G401 (cell line): ENCODE measurements around the gene KCNMA1. TPM values are rescaled to one million over a fixed set of nuclear protein-coding genes. Genes with fewer than 3 reads are reported as not detected.

ENCODE experiments used
- DNase-seq: peaks from one replicate; pipeline ENCODE4 v3.0.0-alpha.2; 2015; ENCODE audit warnings: low spot score
- in situ Hi-C: cut with HindIII; loops from 2 replicates; pipeline ENCODE4 v1.10.0; 2016; ENCODE audit warnings: low sequenced_read_pairs, mixed read lengths
- total RNA-seq: library from RNA; depleted of rRNA; stranded (reverse); fragments of >200 nt; shearing (Covaris generic); gene quantifications from 2 replicates; pipeline ENCODE4 v1.2.3, GENCODE V29; 2014

KCNMA1 gene
- total RNA-seq, 1 experiment from 2014 or later, result 0.81 TPM

DNA sequence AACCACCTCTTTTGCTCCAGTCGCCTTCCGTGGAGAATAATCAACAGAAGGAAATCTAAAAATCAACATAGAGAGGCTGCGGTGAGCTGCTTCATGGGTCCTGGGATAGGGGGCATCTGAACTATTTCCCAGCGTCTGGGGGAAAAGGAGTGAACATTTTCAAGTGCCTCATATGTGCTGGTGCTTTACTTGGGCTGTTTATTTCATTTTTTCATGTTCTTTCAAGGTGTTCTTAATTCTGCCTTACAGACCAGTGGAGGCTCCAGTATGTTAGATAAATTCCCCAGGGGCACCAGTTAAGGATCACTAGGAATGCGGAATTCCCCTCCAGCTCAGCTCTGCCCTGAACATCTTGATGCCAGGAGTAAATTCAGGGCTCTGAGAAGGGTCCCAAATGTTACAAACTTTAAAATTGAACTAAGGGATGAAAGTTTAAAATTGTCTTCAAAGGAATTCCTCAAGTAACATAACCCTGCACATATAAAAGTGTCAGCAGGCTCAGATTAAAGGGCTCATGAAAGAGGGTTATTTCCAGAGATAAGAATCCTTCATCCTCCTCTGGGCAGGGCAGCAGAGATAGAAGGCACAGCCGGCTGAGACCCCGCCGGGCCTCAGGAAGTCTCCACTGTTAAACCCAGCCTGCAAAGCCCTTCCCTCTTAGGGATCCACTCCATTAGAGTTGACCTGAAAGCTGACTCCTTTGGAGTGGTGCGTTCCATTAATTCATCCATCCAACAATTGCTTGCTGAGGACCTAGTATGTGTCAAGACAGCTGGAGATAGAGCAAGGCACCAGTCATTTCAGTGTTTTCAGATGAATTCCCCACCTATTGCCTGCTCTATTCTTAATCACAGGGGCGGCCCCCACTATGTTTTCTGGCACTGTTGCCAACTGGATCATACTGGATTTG, 345.8 kb downstream of the KCNMA1 start:
- in situ Hi-C loops, result no loop called here
- DNase-seq, result no peak

DNA sequence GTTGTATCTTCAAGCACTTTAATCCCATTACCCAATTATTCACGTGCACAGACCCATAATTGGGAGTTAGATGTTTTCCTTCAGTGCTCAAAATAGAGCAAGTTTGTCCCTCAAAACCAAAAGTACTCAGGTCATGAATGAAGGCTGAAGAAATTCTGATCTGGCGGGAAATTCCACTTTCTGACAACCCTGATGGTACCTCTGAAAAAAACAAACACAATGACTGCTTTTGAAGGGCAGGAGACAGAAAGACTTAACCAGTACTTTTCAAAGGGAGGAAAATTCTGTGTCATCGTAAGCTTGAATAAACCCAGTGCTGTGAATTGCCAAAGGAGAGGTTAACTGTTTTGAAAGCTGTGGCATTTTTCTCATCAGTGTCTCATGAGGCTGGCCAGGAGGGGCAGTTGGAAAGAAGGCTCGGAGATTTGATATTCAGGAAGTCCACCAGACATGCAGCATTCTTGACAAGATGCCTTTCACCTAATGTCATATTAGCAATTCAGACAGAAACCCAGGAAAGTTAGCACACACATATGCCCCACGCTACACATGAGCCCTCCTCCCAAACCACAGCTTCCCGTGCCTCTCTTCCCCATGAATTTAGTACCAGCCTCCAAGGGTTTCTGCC, 347.0 kb downstream of the KCNMA1 start:
- in situ Hi-C loops, result no loop called here
- no peak for DNase-seq

DNA sequence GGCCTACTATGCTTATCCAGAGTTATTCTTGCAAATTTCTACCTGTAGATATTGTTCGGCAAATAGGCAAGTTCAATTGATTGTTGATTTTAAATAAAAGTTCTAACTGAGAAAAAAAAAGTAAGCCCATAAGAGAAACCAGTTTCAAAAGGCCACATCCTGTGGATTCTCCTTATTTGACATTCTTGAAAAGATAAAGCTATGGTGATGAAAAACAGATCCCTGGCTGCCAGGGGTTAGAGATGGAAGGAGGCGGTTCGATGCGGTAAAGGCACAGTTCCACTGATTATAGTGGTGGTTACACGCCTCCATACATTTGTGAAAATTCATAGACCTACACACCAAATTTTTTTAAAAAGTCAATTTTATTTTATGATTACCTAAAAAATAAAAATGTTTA, 347.8 kb downstream of the KCNMA1 start:
- DNase-seq, result no peak
- in situ Hi-C loops, result no loop called here

DNA sequence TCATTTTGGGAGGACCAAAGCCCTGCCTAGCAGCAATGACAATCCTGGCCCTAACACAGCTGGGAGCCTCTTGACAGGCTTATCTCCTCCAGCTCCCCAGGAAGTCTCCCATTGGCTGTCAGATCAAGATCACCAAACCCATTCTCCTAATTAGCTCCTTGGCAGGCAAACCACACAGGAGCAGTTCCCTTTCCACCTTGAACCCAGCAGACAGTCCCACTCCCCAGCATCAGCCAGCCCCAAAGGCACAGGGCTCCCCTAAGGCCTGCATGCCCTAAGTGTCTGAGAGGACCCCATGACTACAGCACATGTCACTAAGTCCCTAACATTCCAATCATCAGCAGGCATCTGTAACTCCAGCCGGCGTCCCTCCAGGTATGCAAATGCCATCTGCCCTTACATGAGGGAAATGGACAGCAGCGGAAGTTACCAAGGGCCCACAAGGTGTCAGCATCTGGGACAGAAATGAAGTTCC, 348.5 kb downstream of the KCNMA1 start:
- no peak for DNase-seq
- in situ Hi-C loops, result no loop called here

DNA sequence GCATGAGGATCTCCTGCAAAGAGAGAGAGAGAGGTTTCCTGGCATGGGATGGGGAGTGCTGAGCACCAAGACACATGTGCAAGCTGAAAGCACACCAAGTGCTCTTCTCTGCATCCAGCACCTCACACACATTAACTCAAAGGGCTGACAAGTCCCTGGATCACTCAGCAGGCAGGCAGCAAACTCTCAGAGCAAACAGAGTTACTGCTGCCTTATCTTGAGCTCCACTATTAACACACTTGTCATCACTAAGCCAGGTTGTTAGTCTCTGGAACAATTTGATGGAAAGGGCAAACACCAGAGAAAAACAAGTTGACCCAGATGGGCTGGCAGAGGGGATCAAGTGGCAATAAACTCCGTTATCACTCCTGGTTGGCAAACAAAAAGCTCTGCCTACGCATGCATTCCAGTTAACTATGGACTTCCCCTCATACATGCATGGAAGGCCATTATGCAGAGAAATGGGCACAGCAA, 349.9 kb downstream of the KCNMA1 start:
- no peak for DNase-seq
- in situ Hi-C loops, result no loop called here

DNA sequence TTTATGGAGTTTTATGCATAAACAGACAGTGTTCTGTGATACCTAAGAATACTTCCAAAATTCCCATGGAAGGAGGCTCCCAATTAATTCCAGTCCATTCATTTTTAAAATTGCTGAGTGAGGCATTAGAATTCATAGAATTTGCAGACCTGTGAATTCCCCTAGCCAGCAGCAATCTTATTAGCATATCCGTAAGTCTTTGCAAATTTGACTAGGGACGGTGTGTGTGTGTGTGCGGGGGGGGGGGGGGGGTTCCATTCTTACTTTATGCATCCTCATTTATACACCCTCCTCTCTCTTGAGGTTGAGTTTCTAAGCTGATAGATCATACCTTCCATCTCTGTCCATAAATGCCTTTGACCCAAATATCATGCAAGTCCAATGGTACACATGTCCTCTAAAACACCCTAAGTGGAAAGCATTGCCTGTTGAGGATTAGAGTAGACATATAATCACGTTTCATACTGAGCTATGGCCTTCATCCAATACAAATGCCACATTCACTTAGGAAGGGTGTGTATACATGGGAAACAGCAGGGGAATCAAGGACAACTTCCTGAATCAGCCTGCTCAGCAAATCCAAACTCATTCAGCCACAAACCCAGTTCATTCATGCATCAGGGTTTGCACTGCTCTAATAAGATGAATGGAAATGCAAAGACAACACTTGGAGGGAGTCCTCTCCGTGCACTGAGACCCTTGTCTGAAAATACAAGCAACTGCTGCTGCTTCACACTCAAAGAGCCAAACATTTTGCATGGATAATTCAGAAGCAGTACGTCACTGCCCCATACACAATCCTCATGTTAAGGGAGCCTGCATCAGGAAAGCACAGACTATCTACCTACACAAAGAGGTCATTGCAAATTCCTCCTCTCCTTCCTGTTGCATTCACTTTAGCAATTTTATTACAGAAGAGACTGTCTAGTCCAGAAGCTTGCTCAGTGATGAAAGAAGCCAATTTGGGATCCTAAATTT, 350.8 kb downstream of the KCNMA1 start:
- DNase-seq, result no peak
- in situ Hi-C loops, result no loop called here

DNA sequence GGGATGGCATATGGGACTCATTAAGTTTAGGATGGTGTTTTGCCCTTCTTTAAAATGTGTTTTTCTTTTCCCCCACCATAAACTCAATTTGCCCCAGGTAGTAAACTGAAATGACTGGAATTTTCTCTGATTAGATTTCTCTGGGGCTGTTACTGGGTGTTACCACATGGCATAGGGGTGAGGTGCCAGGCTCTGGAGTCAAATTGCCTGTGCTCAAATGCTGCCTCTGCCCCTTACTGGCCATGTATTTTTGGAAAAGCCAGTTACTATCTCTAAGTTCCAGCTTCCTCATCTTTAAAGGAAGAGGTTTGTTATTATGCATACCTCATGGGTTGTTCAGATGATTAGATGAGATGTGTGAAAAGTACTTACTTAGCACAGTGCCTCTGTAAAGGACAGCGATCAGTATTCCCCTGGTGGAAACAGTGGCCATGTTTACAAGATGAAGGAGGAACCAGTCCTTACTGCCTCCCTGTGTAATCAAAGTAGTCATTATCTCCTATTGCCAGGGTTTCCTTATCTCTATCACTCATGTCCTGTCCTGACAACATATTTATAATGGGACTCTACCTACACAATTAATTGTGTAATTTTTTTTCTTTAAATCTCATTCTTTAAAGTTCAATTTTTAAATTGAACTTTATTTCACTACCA, 352.0 kb downstream of the KCNMA1 start:
- DNase-seq, result no peak
- in situ Hi-C loops, result no loop called here

DNA sequence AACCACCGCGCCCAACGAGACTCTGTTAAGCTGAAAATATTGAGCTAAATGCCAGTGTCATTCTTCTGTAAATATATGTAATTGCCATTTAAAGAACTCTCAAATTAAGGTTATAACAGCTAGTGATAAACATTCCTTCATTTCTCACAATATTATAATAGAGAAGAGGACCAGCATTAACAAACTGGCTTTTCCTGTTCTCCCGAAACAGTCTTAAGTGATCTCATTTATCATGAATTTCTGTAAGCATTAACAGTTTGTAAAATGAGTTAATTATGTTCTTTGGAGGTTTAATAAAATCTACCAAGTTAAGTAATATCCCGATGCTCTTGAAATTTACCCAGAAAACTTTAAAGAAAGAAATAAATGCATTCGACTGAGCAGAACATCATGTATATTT, 352.8 kb downstream of the KCNMA1 start:
- in situ Hi-C loops, result no loop called here
- no peak for DNase-seq

DNA sequence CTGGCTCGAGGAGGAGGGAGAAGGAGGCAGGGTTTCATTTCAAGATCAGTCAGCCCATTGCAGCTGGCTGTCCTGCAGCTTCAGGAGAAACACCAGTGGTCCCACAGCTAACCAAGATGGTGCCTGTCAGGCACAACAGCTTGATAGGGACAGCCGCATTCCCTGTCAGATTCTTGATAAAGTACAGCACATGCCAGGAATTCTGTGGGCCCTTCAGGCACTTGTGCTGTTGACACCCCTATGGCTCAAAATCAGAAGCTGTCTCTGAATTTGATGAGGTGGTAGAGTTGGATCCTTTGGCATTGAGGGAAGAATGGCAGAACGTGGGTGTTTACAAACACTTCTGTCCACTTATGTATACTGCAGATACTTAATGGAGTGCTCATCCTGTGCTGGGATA, 354.3 kb downstream of the KCNMA1 start:
- in situ Hi-C loops, result no loop called here

DNA sequence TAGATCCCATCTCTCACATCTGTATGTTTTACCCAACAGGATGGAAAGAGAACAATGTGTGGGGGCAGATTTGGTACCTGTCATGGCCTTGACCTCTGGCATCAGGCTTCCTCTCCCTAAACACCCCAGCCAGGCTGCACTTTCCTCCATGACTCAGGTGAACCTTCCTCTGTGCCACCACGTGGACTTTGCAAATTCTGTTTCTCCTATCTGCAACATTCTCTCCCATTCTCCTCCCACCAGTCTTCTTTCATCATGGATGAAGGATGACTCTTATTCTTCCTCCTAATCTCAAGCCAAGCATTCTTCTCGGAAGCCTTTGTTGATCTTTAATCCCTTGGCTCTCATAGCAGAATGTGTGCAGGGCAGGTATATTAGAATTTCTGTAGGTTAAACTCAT, 355.4 kb downstream of the KCNMA1 start:
- in situ Hi-C loops, result no loop called here
- DNase-seq, result no peak

More for the DNA sequence above, 354.3 kb downstream of the KCNMA1 start:
- no peak for DNase-seq

DNA sequence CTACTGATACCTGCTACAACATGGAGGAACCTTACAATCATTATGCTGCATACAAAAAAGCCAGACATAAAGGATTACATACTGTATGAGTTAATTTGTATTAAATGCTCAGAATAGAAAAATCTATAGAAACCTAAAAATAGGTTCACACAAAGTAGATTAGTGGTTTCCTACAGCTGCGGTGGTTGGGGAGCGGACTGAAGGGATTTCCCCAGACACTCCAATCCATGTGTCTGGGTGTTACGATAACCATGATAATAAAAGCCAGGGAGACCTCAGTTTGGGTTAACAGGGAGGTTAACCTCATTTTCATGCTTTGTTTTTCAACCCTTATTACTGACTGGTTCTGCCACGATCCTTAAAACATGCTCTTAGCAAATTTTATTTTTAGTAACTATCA, 355.9 kb downstream of the KCNMA1 start:
- in situ Hi-C loops, result no loop called here
- DNase-seq, result no peak

DNA sequence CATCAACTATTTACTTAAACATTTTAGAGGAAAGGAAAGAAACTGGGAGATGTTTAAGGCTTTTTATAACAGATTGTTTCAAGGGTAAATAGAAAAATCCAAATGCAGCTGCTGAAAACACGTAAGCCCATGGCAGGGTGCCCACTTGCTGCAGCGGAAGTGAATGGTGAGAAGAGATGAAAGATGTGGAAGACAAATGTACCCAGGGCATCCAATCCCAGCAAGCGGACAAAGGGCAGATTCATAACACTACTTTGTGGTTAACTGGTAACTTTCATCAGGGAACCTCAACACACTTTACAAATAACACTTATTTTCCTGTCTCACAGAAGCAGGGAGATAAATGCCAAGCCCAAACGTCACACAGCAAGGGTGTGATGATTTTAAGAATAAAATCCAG, 358.4 kb downstream of the KCNMA1 start:
- in situ Hi-C loops, result no loop called here
- no peak for DNase-seq

DNA sequence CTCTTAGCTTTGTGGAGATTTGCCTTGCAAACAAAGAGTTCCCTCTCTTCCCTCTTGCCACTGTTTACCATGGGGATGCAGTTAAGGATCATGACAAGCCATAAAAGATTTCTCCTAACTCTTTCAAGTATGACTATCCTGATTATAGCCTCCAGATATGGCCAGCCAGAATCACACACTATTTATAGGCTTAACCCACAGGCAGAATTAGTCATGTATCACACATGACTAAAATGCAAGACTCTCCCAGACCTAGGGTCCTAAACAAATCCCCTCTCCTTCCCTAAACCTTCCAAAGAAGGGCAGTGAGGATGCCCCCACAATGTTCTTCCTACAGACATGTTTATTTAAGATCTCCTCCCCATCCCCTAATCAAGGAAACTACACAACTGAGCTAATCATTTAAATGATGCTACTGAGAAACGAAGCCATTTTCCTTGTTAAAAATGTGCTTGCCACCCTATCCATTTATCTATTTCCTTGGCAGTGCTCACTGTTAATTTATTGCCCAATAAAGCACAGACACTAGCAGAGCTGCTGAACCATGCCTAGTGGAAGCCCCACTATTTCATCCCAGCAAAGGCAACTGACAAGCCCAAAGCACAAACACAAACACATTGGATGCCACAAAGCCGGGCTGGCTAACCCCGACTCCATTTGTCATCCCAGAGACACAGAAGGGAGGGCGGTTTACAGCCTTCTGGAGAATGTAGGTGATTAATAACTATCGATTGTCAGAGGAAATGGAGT, 363.4 kb downstream of the KCNMA1 start:
- in situ Hi-C loops, result no loop called here
- no peak for DNase-seq

DNA sequence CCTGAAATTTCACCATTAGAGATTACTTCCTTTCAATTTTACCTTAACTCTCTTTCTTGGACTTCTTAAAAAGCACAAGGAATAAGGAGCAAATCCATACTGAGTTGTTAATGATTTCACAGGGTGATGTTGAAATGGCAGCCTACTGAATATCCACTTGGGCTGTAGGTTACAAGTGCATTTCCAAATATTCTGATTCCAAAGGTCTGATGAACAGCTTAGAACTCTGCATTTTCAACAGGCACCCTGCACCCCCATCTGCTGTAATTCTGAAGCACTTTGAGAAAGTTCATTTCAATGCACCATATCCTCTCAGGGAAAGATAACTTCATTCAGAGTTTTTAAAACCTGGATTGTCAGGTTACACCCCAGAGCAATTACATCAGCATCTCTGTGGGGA, 368.4 kb downstream of the KCNMA1 start:
- in situ Hi-C loops, result no loop called here
- DNase-seq, result no peak

DNA sequence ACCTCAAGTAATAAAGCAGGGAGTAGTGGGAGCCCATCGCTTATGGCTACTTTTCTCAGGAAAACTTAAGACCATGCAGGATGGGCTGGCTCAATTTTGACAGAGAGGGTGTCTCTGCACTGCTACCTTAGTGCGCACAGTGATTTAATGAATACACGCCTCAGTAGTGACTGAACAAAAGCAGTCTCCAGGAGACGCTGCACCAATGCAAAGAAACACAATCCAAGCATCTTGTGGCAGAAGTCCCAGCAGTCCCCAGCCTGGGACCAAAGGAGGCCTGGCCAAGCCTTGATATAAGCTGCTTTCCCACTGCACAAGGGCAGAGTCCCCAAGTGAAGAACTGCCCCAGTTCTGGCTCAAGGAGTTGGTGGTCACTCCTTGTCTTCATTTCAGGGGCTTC, 368.9 kb downstream of the KCNMA1 start:
- in situ Hi-C loops, result no loop called here
- DNase-seq, result no peak

DNA sequence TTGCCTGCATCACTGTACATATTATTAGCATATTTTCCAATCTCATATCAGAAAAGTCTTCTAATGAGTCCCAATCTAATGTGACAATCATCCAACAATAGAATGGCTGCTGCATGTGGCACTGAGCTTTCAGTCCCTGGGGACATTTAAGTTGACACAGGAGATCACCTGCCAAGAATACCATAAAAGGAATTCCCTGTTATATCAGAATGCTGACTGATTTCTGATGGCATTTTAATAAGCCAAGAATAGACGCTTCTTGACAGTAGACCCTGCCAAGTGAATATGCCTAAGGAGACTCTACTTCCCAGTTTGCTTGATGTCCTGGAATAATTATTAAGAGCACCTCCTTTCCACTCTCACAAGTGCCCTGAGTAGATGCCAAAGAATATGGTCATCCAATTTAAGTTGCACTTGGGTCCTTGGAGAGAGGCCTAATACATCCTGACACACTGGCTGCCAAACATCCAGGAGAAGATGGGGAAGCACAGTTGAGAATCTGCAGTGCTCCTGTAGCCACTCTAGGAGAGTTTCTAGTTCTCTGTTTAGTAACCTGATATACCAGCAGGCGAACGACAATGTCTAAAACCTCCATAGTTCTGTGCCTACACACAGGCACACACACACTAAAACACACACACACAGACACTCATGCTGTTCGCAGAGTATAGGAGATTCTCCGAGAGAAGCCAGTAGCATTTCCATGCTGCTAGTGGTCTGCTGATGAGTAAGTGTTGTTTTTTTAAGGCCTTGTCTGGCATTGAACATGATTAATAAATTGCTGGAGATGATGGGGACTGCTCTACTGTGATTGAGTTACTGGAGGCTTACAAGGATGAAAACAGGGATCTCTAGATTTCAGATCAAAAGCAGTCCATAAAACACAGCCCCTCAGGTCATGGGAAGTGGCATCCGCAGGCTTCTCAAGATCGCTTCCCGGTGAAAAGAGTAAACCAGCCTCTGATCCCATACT, 369.6 kb downstream of the KCNMA1 start:
- in situ Hi-C loops, result no loop called here
- no peak for DNase-seq

DNA sequence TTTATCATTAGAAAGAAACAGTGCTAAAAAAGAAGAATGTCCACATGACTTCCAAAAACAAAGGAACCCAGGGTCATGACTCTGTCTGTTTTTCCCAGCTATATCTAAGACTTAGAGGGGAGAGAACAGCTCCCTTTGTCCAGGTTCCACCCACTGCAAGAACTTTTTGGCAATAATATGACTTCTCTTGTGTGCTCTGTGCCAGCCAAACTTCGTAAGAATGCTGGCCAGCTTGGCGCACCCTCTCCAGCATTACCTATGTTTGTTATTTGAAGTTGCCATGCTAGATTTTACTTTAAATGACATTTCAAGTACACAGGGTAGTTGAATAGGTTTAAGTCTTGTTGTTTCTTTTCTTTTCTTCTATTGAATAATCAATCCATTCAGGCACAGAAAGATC, 371.4 kb downstream of the KCNMA1 start:
- in situ Hi-C loops, result no loop called here
- DNase-seq, result no peak
